WTC11 (cell line): ENCODE data around the gene SNX17. TPM values are rescaled to one million over a fixed set of nuclear protein-coding genes. Genes with fewer than 3 reads are reported as not detected.
A peak's percentile ranks its signal among the peaks of the same experiment; 100 is the strongest.

Experiments used
- ATAC-seq: fragments of 200-7000 bp; cut with Tn5 transposase; 2 replicates; pipeline ENCODE4 v1.10.0; 2021; ENCODE audit warnings: mild to moderate bottlenecking, moderate library complexity
- CTCF ChIA-PET: fragments of 300-600 bp; sonication (Branson Sonifier 250); formaldehyde crosslinking; loops from one replicate; lab custom pipeline; 2021; ENCODE audit warnings: antibody characterized with exemption; lab: Charles Lee
- POLR2A ChIA-PET: fragments of 350-600 bp; sonication (Branson Sonifier 250); formaldehyde crosslinking; loops from one replicate; lab custom pipeline; 2021; ENCODE audit warnings: antibody characterized with exemption; lab: Charles Lee
- DNase-seq: peaks from one replicate; pipeline ENCODE4 v3.0.0; 2021; ENCODE audit warnings: low spot score
- H3K27ac Mint-ChIP-seq: 2 replicates; pipeline ENCODE4 v1.8.0; 2021; ENCODE audit warnings: mixed read lengths
- H3K27me3 Mint-ChIP-seq: 2 replicates; pipeline ENCODE4 v1.8.0; 2021; ENCODE audit warnings: low read depth, mild to moderate bottlenecking, moderate library complexity, mixed read lengths
- H3K36me3 Mint-ChIP-seq: 2 replicates; pipeline ENCODE4 v1.8.0; 2021; ENCODE audit warnings: mixed read lengths
- H3K4me1 Mint-ChIP-seq: 2 replicates; pipeline ENCODE4 v1.8.0; 2022; ENCODE audit warnings: mixed read lengths
- H3K4me3 Mint-ChIP-seq: 2 replicates; pipeline ENCODE4 v1.8.0; 2021; ENCODE audit warnings: mild to moderate bottlenecking, moderate library complexity, mixed read lengths
- H3K9me3 Mint-ChIP-seq: 2 replicates; pipeline ENCODE4 v1.8.0; 2021; ENCODE audit warnings: mixed read lengths
- FOXP1 ChIP-seq: sonication (generic); formaldehyde crosslinking; IDR thresholded peaks from 2 replicates; pipeline ENCODE4 v1.8.0; 2022; ENCODE audit warnings: missing genetic modification reagents, mild to moderate bottlenecking, moderate library complexity, borderline replicate concordance
- NR1H2 ChIP-seq: sonication (generic); formaldehyde crosslinking; IDR thresholded peaks from 2 replicates; pipeline ENCODE4 v1.9.0; 2021; ENCODE audit warnings: mild to moderate bottlenecking, moderate library complexity, missing genetic modification reagents
- NR3C1 ChIP-seq: sonication (generic); formaldehyde crosslinking; conservative IDR thresholded peaks from 2 replicates; pipeline ENCODE4 v1.8.1; 2023; ENCODE audit warnings: low read depth, mild to moderate bottlenecking, missing genetic modification reagents
- OVOL2 ChIP-seq: fragments of 250-450 bp; sonication (Bioruptor Pico); IDR thresholded peaks from 2 replicates; pipeline ENCODE4 v1.9.0; 2021; ENCODE audit warnings: mild to moderate bottlenecking, borderline replicate concordance
- TP53 ChIP-seq: sonication (generic); formaldehyde crosslinking; IDR thresholded peaks from 2 replicates; pipeline ENCODE4 v1.8.1; 2023; ENCODE audit warnings: mild to moderate bottlenecking, missing genetic modification reagents
- ZNF416 ChIP-seq: fragments of 250-450 bp; sonication (Bioruptor Pico); IDR thresholded peaks from 2 replicates; pipeline ENCODE4 v1.9.0; 2021; ENCODE audit warnings: mild to moderate bottlenecking, inconsistent platforms
- total RNA-seq: library from RNA; stranded (reverse); gene quantifications from 3 replicates; pipeline ENCODE4 v1.2.3, GENCODE V29; 2021
- TF ChIP-seq, protein P1 (sequence below): fragments of 250-450 bp; sonication (Bioruptor Pico); IDR thresholded peaks from 2 replicates; pipeline ENCODE4 v1.9.0; 2021; ENCODE audit warnings: mild to moderate bottlenecking, borderline replicate concordance
- TF ChIP-seq, protein P2 (sequence below): sonication (generic); formaldehyde crosslinking; IDR thresholded peaks from 2 replicates; pipeline ENCODE4 v1.8.1; 2023; ENCODE audit warnings: mild to moderate bottlenecking, missing genetic modification reagents, moderate library complexity
- TF ChIP-seq, protein P3 (sequence below): sonication (generic); formaldehyde crosslinking; IDR thresholded peaks from 2 replicates; pipeline ENCODE4 v1.8.1; 2022; ENCODE audit warnings: mild to moderate bottlenecking, missing genetic modification reagents, moderate library complexity, borderline replicate concordance
- TF ChIP-seq, protein P4 (sequence below): sonication (generic); formaldehyde crosslinking; IDR thresholded peaks from 2 replicates; pipeline ENCODE4 v1.8.0; 2023; ENCODE audit warnings: missing genetic modification reagents, mild to moderate bottlenecking, borderline replicate concordance
- TF ChIP-seq, protein P5 (sequence below): sonication (generic); formaldehyde crosslinking; IDR thresholded peaks from 2 replicates; pipeline ENCODE4 v1.8.1; 2022; ENCODE audit warnings: low read depth, mild to moderate bottlenecking, moderate library complexity, missing genetic modification reagents, borderline replicate concordance

Gene SNX17
- total RNA-seq, 1 experiment from 2014 or later: 74.7 TPM

DNA sequence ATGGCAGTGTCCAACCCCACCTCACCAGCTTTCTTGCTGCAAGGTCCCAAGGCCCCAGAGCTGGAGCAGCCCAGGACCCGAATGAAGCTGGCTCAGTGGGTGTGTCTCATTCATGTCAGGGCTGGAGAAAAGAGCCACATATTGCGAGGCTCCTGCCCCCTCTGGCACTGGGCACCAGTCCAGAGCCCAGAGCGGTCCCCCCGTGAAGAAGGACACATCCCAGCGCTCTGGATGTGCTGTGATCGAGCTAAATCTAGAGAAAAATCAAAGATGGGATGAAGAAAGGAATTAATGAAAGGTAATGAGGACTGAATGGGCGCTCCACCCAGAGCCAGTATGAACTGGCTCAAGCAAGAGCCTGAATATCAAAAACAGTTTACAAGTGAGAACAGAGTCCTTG, 34.2 kb upstream of the SNX17 start:
- CTCF ChIA-PET: no interaction called here
- Mint-ChIP-seq H3K4me3 (no peak overlapping the region), H3K27ac (no peak overlapping the region), H3K27me3 (no peaks in the 10 kb centered on the region), H3K4me1 (no peaks in the 10 kb centered on the region), H3K36me3 (peaks cover 66% of the 10 kb centered on the region), H3K9me3 (no peaks in the 10 kb centered on the region)
- POLR2A ChIA-PET: no interaction called here
- TF ChIP-seq, protein P1, sequence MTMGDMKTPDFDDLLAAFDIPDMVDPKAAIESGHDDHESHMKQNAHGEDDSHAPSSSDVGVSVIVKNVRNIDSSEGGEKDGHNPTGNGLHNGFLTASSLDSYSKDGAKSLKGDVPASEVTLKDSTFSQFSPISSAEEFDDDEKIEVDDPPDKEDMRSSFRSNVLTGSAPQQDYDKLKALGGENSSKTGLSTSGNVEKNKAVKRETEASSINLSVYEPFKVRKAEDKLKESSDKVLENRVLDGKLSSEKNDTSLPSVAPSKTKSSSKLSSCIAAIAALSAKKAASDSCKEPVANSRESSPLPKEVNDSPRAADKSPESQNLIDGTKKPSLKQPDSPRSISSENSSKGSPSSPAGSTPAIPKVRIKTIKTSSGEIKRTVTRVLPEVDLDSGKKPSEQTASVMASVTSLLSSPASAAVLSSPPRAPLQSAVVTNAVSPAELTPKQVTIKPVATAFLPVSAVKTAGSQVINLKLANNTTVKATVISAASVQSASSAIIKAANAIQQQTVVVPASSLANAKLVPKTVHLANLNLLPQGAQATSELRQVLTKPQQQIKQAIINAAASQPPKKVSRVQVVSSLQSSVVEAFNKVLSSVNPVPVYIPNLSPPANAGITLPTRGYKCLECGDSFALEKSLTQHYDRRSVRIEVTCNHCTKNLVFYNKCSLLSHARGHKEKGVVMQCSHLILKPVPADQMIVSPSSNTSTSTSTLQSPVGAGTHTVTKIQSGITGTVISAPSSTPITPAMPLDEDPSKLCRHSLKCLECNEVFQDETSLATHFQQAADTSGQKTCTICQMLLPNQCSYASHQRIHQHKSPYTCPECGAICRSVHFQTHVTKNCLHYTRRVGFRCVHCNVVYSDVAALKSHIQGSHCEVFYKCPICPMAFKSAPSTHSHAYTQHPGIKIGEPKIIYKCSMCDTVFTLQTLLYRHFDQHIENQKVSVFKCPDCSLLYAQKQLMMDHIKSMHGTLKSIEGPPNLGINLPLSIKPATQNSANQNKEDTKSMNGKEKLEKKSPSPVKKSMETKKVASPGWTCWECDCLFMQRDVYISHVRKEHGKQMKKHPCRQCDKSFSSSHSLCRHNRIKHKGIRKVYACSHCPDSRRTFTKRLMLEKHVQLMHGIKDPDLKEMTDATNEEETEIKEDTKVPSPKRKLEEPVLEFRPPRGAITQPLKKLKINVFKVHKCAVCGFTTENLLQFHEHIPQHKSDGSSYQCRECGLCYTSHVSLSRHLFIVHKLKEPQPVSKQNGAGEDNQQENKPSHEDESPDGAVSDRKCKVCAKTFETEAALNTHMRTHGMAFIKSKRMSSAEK (CRISPR knock-in tag): no peak
- TF ChIP-seq TP53 (CRISPR knock-in tag) (no peak), OVOL2 (no peak), NR1H2 (CRISPR knock-in tag) (no peak), NR3C1 (CRISPR knock-in tag) (no peak), FOXP1 (CRISPR knock-in tag) (no peak)
- TF ChIP-seq, protein P2, sequence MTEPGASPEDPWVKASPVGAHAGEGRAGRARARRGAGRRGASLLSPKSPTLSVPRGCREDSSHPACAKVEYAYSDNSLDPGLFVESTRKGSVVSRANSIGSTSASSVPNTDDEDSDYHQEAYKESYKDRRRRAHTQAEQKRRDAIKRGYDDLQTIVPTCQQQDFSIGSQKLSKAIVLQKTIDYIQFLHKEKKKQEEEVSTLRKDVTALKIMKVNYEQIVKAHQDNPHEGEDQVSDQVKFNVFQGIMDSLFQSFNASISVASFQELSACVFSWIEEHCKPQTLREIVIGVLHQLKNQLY (CRISPR knock-in tag): no peak
- TF ChIP-seq, protein P3, sequence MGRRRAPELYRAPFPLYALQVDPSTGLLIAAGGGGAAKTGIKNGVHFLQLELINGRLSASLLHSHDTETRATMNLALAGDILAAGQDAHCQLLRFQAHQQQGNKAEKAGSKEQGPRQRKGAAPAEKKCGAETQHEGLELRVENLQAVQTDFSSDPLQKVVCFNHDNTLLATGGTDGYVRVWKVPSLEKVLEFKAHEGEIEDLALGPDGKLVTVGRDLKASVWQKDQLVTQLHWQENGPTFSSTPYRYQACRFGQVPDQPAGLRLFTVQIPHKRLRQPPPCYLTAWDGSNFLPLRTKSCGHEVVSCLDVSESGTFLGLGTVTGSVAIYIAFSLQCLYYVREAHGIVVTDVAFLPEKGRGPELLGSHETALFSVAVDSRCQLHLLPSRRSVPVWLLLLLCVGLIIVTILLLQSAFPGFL: no peak
- DNase-seq (no peak), ATAC-seq (no peak)

DNA sequence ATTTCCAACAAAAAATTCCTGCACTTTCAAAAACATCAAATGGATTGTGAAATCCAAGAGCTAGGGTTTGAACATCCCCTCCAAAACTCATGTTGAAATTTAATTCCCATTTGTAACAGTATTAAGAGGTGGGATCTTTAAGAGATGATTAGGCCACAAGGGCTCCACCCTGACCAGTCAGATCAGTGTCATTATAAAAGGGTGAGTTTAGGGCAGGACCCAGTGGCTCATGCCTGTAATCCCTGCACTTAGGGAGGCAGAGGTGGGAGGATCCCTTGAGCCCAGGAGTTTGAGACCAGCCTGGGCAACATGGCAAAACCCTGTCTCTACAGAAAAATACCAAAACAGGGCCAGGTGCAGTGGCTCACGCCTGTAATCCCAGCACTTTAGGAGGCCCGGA, 22.8 kb upstream of the SNX17 start:
- POLR2A ChIA-PET: no interaction called here
- TF ChIP-seq, protein P4, sequence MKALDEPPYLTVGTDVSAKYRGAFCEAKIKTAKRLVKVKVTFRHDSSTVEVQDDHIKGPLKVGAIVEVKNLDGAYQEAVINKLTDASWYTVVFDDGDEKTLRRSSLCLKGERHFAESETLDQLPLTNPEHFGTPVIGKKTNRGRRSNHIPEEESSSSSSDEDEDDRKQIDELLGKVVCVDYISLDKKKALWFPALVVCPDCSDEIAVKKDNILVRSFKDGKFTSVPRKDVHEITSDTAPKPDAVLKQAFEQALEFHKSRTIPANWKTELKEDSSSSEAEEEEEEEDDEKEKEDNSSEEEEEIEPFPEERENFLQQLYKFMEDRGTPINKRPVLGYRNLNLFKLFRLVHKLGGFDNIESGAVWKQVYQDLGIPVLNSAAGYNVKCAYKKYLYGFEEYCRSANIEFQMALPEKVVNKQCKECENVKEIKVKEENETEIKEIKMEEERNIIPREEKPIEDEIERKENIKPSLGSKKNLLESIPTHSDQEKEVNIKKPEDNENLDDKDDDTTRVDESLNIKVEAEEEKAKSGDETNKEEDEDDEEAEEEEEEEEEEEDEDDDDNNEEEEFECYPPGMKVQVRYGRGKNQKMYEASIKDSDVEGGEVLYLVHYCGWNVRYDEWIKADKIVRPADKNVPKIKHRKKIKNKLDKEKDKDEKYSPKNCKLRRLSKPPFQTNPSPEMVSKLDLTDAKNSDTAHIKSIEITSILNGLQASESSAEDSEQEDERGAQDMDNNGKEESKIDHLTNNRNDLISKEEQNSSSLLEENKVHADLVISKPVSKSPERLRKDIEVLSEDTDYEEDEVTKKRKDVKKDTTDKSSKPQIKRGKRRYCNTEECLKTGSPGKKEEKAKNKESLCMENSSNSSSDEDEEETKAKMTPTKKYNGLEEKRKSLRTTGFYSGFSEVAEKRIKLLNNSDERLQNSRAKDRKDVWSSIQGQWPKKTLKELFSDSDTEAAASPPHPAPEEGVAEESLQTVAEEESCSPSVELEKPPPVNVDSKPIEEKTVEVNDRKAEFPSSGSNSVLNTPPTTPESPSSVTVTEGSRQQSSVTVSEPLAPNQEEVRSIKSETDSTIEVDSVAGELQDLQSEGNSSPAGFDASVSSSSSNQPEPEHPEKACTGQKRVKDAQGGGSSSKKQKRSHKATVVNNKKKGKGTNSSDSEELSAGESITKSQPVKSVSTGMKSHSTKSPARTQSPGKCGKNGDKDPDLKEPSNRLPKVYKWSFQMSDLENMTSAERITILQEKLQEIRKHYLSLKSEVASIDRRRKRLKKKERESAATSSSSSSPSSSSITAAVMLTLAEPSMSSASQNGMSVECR (CRISPR knock-in tag): no peak
- no peak for TF ChIP-seq ZNF416
- TF ChIP-seq, protein P5, sequence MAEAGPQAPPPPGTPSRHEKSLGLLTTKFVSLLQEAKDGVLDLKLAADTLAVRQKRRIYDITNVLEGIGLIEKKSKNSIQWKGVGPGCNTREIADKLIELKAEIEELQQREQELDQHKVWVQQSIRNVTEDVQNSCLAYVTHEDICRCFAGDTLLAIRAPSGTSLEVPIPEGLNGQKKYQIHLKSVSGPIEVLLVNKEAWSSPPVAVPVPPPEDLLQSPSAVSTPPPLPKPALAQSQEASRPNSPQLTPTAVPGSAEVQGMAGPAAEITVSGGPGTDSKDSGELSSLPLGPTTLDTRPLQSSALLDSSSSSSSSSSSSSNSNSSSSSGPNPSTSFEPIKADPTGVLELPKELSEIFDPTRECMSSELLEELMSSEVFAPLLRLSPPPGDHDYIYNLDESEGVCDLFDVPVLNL (CRISPR knock-in tag): no peak
- no peaks in the 10 kb centered on the region for H3K9me3 Mint-ChIP-seq
- CTCF ChIA-PET: no interaction called here
- peak overlapping the region; percentile 26; the same call in 1 of the 2 replicates for H3K27ac Mint-ChIP-seq
- no peak for DNase-seq
- H3K4me1 Mint-ChIP-seq: peaks cover under 1% of the 10 kb centered on the region; the same call in 1 of the 2 replicates
- H3K27me3 Mint-ChIP-seq: no peaks in the 10 kb centered on the region
- no peak overlapping the region for H3K4me3 Mint-ChIP-seq
- peaks cover 20% of the 10 kb centered on the region for H3K36me3 Mint-ChIP-seq
- no peak for ATAC-seq
